A549 (cell line): Measurements from ENCODE around the gene UFM1.

Experiments used
- BHLHE40 ChIP-seq: IDR thresholded peaks from 2 replicates; pipeline ENCODE4 v1.6.1; 2012; ENCODE audit warnings: low read depth, low read length, inconsistent platforms
- FOSL2 ChIP-seq, 2 experiments: fragments of 450-650 bp in 1 of 2; fragments of >200 bp in 1 of 2; sonication (Bioruptor Twin) in 1 of 2; formaldehyde crosslinking; IDR thresholded peaks; 2 replicates each; pipeline versions ENCODE4 v1.5.0 to v1.6.1; 2016 to 2020; ENCODE audit warnings: mild to moderate bottlenecking in 1 of 2, moderate library complexity in 1 of 2
- HOXB5 ChIP-seq: fragments of 250-450 bp; sonication (Bioruptor Pico); IDR thresholded peaks from 2 replicates; pipeline ENCODE4 v1.5.0; 2020; ENCODE audit warnings: mild to moderate bottlenecking, moderate library complexity
- JUN ChIP-seq, 2 experiments: fragments of >200 bp; sonication (Bioruptor Twin); formaldehyde crosslinking; IDR thresholded peaks; 2 replicates in 1 of 2; 3 replicates in 1 of 2; pipeline ENCODE4 v1.6.1; 2016 to 2017
- POLR2A ChIP-seq: IDR thresholded peaks from 2 replicates; pipeline ENCODE4 v1.6.1; 2012; ENCODE audit warnings: mild to moderate bottlenecking, low read length
- TF ChIP-seq, protein P1 (sequence below): fragments of >200 bp; sonication (Bioruptor Twin); formaldehyde crosslinking; IDR thresholded peaks from 3 replicates; pipeline ENCODE4 v1.5.1; 2016

DNA sequence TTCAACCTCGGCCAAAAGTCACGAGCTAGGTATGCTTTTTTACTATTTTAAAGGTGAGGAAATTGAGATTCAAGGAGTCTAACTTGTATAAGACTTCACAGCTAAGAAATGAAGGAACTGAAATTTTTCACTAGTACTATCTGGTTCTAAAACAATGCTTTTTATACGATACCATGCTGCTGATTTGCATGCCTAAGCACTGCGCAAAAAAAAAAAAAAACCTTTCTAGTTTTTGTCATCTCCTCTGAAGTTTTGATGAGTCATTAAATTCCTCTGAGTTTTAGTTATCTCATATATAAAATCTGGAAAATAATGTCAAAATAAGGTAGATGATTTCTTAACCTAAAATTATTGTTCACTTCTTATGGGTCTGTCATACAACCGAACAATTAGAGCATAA lies 28.0 kb upstream of the UFM1 start:
- TF ChIP-seq, protein P1, sequence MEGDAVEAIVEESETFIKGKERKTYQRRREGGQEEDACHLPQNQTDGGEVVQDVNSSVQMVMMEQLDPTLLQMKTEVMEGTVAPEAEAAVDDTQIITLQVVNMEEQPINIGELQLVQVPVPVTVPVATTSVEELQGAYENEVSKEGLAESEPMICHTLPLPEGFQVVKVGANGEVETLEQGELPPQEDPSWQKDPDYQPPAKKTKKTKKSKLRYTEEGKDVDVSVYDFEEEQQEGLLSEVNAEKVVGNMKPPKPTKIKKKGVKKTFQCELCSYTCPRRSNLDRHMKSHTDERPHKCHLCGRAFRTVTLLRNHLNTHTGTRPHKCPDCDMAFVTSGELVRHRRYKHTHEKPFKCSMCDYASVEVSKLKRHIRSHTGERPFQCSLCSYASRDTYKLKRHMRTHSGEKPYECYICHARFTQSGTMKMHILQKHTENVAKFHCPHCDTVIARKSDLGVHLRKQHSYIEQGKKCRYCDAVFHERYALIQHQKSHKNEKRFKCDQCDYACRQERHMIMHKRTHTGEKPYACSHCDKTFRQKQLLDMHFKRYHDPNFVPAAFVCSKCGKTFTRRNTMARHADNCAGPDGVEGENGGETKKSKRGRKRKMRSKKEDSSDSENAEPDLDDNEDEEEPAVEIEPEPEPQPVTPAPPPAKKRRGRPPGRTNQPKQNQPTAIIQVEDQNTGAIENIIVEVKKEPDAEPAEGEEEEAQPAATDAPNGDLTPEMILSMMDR, result no peak
- TF ChIP-seq HOXB5 (CRISPR knock-in tag), result no peak
- no peak for TF ChIP-seq BHLHE40
- no peak for TF ChIP-seq FOSL2 (IDR thresholded peaks at IDR 0.05)
- no peak for TF ChIP-seq FOSL2 (CRISPR knock-in tag; IDR thresholded peaks at IDR 0.05)
- no peak for TF ChIP-seq POLR2A
- no peak for TF ChIP-seq JUN (IDR thresholded peaks at IDR 0.05)
